Metanephros (tissue), 1 donor: ENCODE data around the gene BMX. TPM values are rescaled to one million over a fixed set of nuclear protein-coding genes. Genes with fewer than 3 reads are reported as not detected.

Experiments used
- total RNA-seq: library from RNA; depleted of rRNA; stranded (reverse); fragments of >200 nt; gene quantifications from one replicate; pipeline ENCODE4 v1.2.3, GENCODE V29; 2014

The BMX gene
- total RNA-seq = 0.70 TPM

GRCh38 chrX:15500497-15500966, at the start of gene BMX:
Gene BMX, plus strand, starts transcription at chrX:15500807. Its CDS starts 7,547 bp downstream, at chrX:15508354.

GRCh38 chrX:15493118-15493962, 7.3 kb upstream of the BMX start, which contains the start of gene PIR:
Gene PIR, minus strand, starts transcription at chrX:15493333. Its CDS starts 2,076 bp downstream, at chrX:15491257.

GRCh38 chrX:15600745-15601144, 100.1 kb downstream of the BMX start, which contains the start of gene ACE2:
Gene ACE2, minus strand, starts transcription at chrX:15600960. Its CDS starts 49 bp downstream, at chrX:15600911.

Other genes starting within 250 kb of the BMX start
- gene ASB9, start 230.7 kb upstream of the BMX start, total RNA-seq = 11.9 TPM
- 5.3 TPM for gene ASB11, start 185.2 kb upstream of the BMX start, total RNA-seq
- 16.2 TPM for gene PIGA, start 165.3 kb upstream of the BMX start, total RNA-seq
- gene VEGFD, start 116.4 kb upstream of the BMX start, total RNA-seq = 0.58 TPM
- gene PIR, start 7.5 kb upstream of the BMX start, total RNA-seq = 4.1 TPM
- gene ACE2, start 100.2 kb downstream of the BMX start, total RNA-seq = 16.9 TPM
- gene CLTRN, start 164.0 kb downstream of the BMX start, total RNA-seq = 10.3 TPM
- 13.7 TPM for gene CA5B, start 237.5 kb downstream of the BMX start, total RNA-seq